Activated naive CD8-positive, alpha-beta T cell treated with anti-CD3 and anti-CD28 coated beads, Interleukin-2, amount 50 U/mL, for 16 hours (primary cell): Measurements from ENCODE around the gene NR2E1.

Experiments used
- DNase-seq: peaks from one replicate; pipeline ENCODE4 v3.0.0-alpha.2; 2020; ENCODE audit warnings: low read depth, low spot score

The NR2E1 gene

DNA sequence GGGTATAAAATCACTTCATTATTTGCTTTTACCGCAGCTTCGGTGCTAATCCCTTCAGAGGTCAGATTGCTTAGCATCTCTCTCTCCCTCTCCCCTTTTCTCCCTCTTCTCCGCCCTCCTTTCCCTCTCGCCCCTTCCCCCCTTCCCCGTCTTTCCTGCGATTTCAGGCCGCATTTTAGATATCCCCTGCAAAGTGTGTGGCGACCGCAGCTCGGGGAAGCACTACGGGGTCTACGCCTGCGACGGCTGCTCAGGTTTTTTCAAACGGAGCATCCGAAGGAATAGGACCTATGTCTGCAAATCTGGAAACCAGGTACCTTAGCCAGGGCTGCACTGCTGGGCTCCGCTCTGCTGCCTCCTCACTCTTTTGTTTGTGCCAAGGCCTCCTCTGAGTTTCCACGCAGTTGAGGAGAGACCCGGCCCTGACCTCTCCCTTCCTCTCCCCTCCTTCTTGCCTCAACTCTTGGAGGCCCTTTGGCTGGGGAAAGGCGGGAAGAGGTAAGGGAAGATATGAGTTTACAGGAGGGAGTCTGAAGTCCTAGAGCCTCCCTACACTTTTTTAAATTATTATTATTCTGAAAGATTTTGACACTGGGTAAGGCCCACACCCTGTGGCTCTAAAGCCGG lies 5.6 kb downstream of the NR2E1 start:
- no peak for DNase-seq

DNA sequence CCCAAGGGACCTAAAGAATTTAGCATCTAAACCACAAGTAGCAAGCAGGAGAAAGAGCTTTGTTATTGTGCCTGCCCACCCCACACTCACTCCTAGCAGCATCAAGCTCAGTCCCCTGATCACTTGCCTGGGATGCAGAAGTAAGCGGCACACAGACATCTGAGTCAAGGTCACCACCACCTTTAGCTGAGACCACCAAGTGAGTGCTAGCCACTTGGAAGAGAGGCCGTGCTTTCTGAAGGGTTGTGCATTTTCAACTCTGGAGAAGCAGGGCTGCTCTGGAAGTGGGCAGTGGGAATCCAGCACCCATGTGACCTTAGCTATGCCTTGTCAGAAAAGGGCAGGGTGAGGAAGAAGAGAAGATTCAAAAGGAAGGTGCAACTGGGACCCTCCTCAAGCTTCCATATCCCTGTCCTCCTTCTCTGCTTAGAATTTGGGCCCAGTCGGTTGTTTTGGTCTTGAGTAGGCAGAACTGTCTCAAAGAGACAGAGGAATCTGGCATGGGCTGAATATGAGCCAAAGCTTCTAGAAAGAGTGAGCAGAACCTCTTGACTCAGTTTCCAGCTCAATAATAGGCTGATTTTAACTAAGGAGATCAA lies 6.2 kb downstream of the NR2E1 start:
- DNase-seq, result no peak

DNA sequence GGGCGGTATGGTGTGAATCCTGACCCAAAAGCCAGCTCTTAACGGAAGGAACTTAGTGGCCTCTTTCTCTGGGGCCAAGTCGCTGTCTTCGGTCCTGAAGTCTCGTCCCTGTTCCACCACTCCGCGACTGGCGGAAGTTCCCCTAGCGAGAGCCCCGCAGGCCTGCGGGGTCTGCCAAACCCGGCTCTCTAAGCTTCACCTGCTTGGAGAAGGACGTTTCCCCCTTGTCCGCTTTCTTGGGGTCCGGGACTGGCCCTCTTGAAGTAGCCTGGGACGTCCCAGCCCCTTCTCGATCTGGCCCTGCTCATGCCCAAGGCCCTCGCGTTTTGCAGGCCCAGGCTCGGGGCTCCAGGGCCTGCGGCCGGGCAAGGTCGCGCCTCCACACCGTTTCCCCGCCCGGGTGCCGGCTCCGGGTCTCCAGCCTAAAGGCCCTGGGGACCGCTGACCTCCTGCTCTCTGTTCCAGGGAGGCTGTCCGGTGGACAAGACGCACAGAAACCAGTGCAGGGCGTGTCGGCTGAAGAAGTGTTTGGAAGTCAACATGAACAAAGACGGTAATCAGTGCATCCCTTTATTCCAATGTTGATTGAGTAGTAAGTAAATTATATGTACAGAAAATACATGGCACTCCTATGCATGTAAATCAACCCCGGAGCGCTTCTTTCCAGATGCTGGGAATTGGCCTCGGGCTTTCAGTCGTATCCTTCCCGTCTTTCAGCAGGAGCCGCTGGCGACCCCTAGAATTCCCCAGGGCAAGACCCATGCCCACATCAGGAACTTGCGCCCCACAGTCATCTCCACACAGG lies 8.8 kb downstream of the NR2E1 start:
- no peak for DNase-seq

DNA sequence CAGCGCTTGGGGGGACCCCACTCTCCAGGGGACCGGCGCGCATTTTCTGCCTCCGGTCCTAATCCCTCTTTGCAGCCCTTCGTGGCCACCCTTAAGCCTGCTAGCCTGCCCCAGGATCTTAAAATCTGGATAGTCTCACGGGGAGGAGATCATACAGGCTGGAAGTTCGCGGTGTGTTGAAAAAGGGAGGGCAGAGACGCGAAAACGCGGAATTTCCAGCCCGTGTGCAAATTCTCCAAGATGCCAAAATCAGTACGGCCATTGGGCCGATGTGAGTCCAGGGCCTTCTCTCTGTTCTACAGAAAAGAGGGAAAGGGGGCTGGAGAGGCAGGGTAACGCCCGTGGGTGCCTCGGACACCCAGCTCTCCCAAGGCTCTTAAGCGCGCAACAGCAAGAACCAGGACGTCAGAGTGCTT lies 9.4 kb downstream of the NR2E1 start:
- DNase-seq, result no peak

DNA sequence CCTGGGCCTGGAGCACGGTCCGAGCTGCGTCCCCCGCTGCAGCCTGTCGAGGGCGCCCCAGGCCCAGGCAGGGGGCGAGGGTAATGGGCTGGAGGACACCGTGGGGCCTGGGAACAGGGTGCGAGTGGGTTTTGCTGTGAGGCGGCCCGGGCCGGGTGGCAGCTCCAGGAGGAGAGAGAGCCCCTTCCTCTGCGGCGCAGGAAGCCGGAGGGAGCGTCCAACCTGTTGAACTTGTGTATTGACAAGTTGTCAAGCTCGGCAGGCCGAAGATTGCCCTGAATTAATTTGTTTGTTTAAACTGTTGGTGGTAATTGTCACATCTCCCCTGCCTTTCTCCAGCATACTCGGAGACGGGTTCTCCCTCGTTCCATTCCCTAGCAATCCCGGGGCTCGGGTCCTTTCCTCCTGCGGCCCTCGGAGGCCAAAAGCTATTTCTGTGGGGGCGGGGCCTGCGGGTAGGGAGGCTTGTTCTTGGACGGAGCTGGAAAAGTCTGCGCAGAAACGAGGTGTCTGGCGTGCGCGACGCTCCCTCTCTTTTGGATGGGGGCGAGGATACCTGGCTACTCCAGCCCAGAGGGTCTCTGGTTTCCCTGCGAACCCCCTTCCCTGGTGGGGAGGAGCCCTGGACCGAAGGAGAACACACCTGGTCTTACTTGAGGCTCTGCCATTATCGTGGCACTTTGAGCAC lies 9.9 kb downstream of the NR2E1 start:
- no peak for DNase-seq

DNA sequence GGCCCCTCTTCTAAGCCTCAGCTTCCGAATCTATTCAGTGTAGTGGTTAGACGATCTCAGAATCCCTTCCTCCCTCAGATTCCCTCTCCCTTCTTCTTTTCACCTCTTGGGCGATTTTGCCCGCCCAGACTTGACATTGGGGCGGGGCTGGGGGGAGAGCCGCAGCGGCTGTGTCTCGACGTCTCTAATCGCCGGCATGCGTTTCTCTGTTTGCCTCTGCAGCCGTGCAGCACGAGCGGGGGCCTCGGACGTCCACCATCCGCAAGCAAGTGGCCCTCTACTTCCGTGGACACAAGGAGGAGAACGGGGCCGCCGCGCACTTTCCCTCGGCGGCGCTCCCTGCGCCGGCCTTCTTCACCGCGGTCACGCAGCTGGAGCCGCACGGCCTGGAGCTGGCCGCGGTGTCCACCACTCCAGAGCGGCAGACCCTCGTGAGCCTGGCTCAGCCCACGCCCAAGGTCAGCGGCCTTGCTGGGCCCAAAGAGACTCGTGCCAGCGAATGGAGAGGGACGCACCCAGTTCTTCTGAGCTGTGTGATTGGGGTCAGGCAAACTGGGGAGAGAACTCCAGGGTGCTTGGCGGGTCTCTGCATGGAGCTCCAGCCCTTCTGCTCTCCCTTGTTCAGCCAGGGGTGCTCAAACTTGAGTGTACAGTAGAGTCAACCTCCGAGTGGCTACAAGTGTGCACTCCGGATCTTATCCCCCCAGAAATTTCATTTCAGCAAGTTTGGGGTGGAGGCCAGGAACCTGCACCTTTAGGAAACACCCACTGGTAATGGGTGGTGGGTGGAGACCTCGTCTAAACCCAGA lies 10.7 kb downstream of the NR2E1 start:
- DNase-seq, result no peak

DNA sequence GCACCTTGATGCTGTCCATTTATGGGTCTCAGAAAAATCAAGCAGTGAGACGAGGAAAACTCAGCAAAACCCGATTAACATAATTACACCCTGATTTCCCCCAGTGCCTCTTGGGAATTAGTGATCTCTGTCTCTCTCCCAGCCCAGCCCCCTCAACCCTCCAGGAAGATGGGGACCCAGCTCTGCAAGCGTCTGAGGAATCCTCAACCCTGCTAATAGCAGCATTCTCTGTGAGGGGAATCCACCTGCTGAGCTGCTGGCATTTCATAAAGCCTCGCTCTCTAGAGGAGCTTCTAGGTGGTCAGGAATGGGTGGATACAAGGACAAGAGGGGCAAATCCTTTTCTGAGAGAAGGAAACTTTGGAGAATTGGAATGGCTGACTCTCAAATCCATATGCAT lies 13.9 kb downstream of the NR2E1 start:
- DNase-seq, result no peak

DNA sequence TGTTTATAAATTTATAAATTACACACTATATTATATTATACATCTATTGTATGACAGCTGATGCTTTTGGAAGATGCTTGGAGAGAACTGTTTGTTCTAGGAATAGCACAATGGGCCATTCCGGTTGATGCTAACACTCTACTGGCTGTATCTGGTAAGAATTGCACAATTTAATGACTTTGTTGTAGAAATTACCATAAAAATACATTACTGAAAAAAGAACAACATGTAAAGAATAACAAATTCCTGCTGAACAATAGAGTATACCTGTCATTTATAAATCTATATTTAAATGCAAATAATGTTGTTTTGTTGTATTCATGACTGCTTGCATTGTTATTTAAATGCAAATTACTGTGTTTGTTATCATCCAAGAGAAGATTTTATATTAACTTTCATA lies 14.4 kb downstream of the NR2E1 start:
- no peak for DNase-seq

DNA sequence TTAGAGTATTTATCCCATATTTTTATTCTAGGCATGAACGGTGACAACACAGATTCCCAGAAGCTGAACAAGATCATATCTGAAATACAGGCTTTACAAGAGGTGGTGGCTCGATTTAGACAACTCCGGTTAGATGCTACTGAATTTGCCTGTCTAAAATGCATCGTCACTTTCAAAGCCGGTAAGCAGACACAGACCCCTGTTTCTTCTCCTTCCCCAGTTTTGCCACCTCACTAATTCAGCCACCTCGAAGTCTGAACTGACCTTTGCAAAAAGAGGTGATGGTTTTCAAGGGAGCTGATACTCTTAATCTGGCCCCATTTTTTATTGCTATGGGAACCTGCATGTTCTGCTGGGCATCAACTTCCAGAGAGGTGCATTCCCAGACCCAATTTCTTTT lies 15.0 kb downstream of the NR2E1 start:
- DNase-seq, result no peak

DNA sequence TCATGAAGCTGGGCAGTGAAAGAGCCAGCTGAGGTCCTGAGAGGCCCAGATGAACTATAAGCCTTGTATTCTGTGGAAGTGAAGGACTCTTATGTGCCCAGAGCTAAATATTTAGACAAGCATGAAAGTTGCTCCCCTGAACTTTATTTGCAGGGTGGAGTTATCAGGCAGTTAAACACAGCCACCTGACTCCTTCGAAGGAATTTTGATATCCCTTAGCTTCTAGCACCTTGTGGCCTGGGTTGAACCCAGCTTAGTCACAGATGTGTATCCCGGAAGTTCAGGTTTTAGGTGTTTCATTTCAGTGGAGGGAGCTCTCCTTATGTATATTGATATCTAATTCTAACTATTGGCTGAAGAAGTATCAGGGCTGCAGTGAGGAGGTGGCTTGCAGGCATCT lies 20.4 kb downstream of the NR2E1 start:
- no peak for DNase-seq

DNA sequence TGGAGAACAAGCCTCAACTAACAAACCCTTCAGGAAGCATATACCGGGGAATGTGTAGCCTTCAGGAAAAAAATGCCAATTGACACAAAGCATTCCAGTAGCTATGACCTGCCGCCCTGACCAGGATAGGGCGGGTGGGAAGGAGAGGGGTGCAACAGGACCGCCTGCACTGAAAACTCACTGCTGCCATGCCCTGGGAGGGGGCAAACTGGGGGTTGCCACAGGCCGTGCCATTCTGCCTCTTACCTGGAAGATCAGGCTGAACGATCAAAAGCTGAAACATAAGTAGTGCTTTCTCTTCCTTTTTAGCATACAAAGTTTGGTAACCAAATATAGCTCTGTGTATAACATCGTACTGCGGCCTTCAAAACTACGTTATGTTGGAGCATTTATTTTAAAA lies 21.7 kb downstream of the NR2E1 start:
- no peak for DNase-seq

DNA sequence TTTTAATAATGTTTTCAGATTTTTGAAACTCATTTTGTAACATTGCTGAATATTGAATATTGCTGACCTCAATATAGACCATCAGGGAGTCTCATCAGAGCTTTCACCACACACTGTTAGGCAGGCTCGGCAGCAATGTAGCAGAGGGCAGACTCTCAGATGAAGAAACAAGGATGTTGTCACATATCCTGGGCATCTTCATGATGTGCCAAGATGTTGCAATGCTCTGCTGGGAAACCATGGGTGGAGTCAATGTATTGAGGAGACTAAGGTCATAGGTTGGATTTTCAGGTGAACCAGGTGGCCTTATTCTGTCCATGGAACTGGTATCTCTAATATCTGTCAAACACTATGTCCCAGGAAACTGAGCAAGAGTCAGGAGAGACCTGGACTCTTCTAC lies 27.3 kb downstream of the NR2E1 start:
- DNase-seq, result no peak

DNA sequence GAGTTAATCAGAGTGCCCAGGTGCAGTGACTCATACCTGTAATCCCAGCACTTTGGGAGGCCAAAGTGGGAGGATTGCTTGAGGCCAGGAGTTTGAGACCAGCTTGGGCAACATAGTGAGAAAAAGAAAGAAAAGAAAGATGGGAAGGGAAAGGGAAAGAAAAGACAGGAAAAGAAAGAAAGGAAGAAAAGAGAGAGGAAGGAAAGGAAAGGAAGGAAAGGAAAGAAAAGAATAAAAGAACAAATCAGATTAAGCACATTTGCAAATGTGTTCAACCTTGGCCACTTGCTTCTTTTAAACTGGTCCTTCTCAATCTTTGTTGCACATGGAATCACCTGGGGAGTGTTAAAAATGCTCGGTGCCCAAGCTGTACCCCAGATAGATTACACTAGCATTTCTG lies 28.0 kb downstream of the NR2E1 start:
- DNase-seq, result no peak

DNA sequence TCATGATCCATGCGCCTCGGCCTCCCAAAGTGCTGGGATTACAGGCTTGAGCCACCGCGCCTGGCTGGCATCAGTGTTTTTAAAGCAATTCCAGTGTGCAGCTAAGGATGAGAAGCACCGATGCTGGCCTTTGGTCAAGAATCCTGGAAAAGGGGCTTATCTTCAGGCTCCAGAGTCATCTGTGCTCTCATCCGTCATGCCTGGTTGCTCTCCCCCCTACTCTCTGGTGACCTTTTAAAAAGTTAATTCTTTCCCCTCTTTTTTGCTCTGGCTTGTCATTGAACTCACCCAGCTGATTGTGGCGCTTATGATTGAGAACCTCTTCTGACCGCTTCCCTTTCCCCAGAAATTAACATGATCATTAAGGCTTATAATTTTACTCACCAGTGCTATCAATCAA lies 28.7 kb downstream of the NR2E1 start:
- no peak for DNase-seq

DNA sequence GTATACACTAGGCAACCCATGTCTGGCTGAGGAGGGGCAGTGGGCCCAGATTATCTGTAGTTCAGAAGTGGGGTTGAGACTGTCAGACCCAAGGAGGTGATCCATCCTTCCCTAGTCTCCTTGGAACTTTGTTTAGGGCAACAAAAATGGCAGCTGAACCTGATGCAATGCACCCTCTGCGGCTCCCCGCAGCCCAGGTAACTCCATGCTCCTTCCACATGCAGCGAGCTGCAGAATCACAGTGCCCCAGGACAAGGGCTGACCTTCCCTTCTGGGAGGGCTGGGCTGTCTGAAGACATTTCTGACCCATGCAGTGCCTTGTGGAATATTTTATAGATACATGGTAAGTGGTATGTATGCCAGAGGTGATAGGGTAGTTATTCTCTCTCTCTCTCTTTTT lies 29.4 kb downstream of the NR2E1 start:
- no peak for DNase-seq

DNA sequence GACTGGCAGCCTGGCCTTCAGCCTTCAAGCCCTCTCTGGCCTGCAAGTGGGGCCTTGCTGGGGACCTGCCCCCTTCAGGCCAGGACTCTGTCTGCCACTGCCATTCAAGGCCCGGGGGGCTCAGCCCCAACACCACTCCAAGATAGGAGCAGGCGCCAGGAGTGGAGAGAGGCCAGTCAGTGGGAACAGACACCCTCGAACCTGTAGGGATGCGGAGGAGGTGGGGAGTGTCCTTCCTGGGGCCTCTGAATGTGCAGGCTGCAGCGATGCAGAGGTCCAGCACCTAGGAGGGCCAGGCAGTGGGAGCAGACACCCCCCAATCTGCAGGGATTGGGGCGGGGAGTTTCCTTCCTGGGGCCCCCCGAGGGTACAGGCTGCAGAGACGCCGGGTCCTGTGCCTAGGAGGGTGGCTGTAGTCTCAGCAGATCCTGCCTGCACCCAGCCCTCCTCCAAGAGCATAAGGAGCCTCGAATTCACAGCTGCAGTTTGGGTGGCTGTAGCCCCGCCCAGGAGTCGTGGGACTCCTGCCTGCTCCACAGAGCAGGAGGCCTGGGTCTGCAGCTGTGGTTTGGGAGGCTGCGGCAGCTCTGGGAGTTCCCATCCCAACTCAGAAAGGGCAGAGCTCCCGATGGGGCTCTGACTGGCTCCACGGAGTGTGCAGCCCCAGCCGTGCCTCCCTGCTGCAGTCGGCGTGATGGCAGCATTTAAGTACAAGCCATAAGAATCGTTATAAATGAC lies 33.1 kb downstream of the NR2E1 start:
- no peak for DNase-seq

DNA sequence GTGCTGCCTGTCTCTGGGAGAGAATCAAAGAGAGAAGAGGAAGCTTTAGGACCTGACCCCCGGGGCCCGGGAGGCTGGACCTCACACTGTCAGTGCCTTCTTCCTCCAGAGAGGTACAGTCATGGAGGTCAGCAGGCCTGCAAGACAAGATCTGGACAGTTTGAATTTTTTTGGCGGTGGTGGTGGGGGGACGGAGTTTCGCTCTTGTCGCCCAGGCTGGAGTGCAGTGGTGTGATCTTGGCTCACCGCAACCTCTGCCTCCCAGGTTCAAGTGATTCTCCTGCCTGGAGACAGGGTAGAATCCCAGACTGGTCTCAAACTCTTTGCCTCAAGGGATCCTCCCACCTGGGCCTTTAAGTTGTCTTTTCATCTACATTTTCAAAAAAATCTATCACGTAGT lies 34.4 kb downstream of the NR2E1 start:
- DNase-seq, result no peak

DNA sequence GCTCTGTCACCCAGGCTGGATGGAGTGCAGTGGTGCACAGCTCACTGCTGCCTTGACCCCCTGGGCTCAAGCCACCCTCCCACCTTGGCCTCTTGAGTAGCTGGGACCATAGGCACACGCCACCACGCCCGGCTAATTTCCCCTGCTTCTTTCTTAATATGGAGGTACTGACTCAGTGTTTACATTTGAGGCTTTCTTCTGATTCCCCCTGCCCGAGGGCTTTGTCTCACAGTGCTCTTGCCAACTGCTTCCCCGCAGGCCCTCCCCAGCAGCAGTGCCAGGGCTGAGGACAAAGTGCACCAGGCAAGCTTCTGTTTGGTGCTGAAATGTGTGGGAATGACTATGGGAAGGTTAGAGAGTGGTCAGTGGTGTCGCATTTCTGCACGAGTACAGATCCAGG lies 34.8 kb downstream of the NR2E1 start:
- no peak for DNase-seq

DNA sequence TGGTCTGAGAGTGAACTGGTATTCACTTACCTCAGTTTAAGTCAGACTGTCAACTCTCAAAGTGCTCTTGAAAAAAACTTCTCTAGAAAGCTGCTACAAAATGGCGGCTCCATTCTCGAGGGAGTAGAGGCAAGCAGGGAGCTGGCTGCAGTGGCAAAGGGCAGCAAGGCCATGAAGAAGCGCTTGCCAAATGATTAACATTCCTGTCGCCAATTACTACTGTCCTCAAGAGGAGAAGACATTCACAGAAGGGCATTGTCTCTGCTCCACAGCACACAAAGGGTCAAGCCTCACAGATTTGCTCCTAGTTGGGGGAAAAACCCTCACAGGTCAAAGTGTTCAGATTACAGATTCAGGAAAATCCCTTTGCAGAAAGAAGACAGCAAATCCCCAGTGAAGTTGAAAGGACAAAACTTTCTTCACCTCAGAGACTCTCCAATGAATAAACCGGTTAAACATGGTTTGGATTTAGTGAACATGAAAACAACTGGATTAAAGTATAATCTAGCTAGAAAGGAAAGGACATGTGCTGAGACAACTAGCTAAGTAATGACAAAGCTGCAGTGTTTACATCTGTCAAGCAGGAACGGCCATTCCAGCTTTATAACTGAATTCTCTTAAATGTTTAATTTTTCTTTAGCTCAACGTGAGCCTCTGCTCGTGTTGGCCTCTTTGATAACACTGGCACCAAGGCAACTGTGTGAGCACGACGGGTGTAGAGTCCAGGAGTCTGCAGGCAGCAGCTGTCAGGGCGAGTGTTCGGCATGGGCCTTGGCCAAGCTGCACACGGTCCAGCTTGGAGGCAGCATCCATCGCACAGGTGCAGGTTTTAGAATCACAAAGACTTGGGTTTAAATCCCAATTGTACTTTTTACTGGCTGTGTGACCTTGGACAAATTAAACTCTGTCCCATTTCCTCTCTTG lies 37.6 kb downstream of the NR2E1 start:
- DNase-seq, result no peak

DNA sequence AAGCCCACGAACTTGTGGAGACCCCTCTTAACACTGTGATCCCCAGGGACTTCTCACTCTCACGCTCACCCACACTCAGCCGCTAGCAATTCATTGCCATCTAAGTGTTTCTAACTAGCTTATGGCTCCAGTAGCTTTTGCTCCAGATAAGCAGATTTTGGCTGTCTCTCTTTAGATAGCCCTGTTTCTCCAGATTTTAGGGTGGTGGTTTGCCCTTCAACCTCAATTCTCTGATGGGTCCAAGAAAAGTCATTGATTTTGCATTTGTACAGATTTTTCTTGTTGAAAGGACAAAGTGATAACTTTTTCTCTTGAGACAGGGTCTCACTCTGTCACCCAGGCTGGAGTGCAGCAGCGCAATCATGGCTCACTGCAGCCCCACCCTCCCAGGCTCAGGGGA lies 41.2 kb downstream of the NR2E1 start:
- DNase-seq, result no peak
